NCI-H526 treated with DMSO at 0.1 percent for 48 hours (cell line): Measurements from ENCODE around the gene PMM2.

Experiments used
- DNase-seq: peaks from one replicate; lab custom pipeline; 2025; lab: John Stamatoyannopoulos, UW

The PMM2 gene

DNA sequence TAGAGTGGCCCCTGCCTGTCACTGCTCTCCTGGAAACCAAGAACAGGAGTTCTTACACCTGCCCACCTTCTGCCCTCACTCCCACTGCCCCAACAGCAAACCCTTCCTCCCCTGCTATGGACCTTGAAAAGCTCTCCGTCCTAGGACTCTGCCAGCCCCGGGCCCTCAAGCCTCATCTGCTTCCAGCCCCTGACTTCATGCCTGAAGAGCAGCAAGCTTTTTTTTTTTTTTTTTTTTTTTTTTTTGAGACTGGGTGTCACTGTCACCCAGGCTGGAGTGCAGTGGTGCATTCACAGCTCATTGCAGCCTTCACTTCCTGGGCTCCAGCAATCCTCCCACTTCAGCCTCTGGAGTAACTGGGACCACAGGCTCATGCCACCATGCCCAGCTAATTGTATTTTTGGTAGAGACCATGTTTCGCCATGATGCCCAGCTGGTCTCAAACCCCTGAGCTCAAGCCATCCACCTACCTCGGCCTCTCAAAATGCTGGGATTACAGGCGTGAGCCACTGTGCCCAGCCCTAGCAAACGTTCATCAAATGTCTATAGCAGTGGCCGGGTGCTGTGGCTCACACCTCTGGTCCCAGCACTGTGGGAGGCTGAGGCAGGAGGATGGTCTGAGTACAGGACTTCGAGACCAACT, 54.2 kb downstream of the PMM2 start:
- DNase-seq = no peak

DNA sequence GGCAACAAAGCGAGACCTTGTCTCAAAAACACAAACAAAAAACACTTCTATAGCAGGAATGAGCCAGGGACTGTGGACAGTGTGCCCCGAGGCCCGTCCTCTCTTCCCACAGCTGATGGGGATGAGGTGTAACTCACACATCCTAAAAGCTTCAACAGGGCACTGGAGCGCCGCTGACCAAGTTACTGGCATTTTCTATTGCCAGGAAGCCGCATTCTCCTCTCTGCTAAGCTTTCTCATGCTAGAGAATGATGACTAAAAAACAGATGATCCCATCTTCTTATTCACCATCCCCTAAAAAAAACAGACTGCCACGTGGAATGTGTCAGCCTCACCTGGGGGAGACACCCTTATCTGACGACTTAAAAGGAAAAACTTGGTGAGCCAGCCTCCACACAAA, 54.9 kb downstream of the PMM2 start:
- no peak for DNase-seq

DNA sequence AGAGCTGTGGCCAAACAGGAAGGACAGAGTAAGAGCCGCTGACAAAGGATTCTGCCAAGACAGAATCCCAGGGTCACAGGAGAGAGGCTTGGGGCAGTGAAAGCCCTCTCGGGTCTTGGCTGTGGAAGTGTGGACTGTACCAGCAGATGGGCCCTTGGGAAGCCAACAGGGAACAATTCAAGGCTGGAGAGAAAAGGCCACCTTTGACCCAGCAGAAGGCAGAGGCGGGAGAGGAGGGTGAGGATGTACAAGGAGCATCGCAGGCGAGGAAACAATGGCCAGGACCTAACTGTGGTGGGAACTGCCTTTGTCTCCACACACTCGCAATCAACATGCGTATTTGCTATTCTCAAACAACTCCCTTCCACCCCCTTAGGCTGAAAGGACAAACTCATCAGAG, 55.5 kb downstream of the PMM2 start:
- DNase-seq = no peak

- DNase-seq = no peak
Measured at GRCh38 chr16:8853611-8854010, 56.0 kb downstream of the PMM2 start.

DNA sequence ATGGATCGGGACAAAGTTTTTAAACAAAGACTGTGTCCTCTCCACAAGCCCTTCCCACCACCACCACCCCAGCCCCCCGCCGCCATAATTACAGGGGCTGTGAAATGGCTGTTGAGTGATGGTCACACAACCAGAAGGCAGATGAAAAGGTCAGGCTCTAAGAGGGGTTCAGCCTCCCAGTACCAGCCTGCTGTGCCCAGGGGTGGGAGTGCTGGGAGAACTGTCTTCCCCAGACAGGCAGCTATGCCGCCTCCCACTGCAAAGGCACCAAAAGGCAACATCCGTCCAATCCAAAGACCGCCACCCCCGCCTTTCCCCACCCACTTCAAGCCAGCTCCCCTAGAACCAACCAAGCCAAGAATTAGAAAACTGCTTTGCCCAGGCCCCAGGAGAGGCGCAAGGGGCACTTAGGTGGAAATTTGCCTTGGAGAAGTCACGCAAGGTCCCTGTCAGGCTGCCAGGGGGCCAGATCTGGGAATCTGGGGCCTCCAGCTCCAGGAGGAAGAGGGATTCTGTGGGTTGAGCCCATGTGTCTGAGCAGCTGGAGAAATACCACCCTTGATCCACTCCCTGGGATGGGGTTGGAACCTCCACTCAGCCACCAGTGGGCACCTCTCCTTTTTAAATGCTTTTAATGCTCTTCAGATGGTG, 56.8 kb downstream of the PMM2 start:
- DNase-seq = no peak

DNA sequence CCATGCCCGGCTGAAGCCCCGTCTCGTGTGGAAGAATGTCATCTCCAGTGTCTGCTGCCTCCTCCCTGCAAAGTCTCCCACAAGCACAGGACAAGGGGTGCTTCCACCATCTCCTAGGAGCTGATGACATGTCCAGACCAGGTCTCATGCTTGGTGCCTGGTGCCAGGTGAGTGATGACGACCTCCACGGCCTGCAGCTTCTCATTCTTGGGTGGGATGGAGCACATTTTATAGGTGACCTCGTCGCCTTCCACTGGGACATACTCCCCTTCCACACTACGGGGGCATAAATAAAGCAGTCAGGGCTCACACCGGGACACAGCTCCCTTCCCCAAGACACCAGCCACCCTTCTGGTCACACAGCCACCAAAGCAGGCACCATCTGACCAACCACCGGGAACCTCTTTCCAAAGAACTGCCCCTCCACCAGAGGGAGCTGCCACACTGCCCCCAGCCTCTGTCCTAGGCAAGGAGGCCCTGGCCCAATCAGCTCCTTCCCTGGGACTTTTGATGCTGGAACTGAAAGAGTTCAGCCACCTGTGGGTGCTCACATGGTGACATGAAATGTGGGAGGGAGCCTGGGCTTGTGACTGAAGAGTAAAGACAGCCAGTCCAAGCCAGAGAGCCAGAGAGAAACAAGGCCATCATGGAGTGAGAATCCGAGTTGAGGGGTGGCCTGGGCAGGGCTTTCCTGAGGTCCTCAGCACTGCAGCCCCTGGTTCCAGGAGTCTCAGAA, 57.6 kb downstream of the PMM2 start:
- no peak for DNase-seq

- no peak for DNase-seq
Measured at GRCh38 chr16:8855972-8856371, 58.3 kb downstream of the PMM2 start.

- no peak for DNase-seq
Measured at GRCh38 chr16:8858994-8859912, 61.6 kb downstream of the PMM2 start.

DNA sequence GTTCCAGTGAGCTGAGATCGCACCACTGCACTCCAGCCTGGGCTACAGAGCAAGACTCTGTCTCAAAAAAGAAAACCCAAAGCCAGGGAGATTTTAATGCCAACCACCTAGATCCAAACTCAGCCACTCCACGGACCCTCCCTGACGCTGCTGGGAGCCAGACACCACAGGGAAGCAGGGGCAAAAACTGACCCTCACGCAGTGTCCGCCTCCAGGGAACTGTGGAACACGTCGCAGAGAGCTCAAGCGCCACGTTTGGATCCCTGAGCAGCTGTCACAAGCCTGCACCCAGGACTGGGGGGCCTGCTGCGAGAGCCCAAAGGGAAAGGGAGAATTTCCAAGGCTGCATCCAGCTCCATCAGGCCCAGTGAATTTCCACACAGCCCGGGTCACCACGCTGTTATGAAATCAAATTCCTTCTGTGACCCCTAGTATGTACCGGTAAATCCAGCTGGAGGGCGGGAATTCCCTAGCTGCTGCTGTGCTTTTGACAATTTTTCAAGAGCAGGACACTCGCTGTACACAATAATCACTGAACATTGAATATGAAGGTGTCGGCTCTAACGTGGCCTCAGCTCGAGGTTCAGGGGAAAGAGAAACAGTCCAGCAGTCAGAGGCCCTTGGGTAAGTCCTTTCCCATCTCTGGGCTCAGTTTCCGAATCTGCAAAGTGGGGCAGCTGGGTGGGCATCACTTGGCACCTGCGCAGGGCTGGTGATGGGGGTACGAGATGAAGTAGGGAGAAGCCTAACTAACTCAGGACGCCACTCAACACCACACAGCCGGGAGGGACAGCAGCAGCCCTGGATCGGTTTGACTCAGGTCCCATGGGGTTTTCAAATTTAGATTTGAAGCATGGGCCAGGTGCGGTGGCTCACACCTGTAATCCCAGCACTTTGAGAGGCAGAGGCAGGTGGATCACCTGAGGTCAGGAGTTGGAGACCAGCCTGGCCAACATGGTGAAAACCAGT, 62.6 kb downstream of the PMM2 start:
- DNase-seq = no peak

GRCh38 chr16:8861563-8862308, 64.1 kb downstream of the PMM2 start:
- DNase-seq = no peak

DNA sequence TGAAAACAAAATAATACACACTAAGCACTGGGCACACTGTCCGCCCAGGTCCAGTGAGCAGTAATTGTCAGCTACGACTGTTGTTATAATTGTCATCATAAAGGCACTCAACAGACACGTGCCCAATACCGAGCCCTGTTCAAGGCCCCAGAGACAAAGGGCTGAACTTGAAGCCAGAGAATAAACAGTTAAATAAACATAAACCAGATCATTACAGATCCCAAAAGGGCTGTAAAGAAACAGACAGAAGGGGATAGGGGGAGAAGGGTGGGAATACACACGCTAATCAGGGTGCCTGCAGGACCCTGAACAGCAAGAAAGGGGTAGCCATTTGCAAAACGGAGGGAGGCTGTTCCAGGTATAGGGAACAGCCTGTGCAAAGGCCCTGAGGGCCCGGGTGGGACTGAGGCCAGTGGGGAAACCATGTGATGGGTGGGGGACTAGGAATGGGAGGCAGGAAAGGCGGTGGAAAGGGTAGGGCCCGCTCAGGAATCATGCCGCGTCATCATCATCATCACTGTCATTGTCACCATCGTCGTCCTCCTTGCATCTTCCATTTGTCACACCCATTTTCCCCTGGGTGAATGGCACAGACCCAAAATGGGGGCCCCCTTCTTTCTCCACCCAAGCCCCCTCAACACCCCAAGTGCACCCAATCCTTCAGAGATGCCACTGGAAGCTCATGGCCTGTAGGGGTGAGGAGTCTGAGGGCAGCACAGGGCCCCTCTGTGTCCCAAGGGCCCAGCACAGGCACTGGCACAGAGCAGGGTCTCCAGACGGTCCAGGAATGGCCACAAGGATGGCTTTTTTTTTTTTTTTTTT, 64.9 kb downstream of the PMM2 start:
- no peak for DNase-seq

- DNase-seq = no peak
Measured at GRCh38 chr16:8863594-8864424, 66.2 kb downstream of the PMM2 start.

GRCh38 chr16:8864480-8865110, 67.0 kb downstream of the PMM2 start:
- DNase-seq = no peak

GRCh38 chr16:8865145-8865882, 67.7 kb downstream of the PMM2 start:
- no peak for DNase-seq

DNA sequence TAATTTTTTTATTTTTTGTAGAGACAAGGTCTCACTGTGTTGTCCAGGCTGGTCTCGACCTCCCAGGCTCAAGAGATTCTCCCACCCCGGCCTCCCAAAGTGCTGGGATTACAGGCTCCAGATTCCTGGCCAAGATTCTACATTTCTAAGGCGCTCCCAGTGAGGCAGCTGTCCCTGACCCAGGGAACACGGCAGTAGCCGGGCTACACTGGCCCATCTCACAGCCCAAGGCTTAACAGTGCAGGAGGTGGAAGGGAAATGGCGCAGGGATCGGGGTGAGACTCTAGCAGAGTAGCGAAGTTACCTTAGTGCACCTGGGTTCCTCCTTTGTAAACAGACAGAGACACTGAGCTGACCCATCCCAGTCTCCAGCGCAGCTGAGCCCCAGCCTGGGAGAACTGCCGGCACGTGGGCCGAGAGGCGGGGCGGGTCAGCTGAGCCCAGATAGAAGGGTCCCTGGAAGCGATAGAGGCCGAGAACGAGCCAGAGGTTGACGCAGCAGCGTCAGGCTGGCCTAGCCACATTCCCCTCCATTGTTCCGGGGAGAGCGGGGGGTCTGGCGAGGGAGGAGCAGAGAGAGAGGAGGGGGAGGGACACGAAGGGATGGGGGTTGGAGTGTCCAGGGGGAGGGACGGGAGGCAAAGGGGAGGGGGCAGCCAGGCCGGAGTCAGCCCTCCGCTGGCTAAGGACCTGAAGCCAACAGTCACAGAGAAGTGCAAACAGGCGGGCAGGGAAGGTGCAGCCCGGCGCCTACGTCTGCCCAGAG, 68.7 kb downstream of the PMM2 start:
- DNase-seq = no peak

GRCh38 chr16:8866884-8867215, 69.2 kb downstream of the PMM2 start:
- no peak for DNase-seq
